Upper lobe of right lung (tissue), 1 donor: ENCODE results near the gene TJP1. TPM values are rescaled to one million over a fixed set of nuclear protein-coding genes. Genes with fewer than 3 reads are reported as not detected.

Source experiments
- ATAC-seq: fragments of 200-7000 bp; cut with Tn5 transposase; one replicate; pipeline ENCODE4 v1.9.1; 2020; ENCODE audit warnings: mild to moderate bottlenecking, moderate library complexity
- DNase-seq: peaks from one replicate; pipeline ENCODE4 v3.0.0-alpha.2; 2020
- H3K27ac ChIP-seq: fragments of 200-600 bp; one replicate; pipeline ENCODE4 v1.8.0; 2022
- H3K27me3 ChIP-seq: fragments of 200-600 bp; one replicate; pipeline ENCODE4 v1.8.0; 2022; ENCODE audit warnings: mild to moderate bottlenecking
- H3K36me3 ChIP-seq: fragments of 200-600 bp; one replicate; pipeline ENCODE4 v1.8.0; 2022
- H3K4me1 ChIP-seq: fragments of 200-600 bp; one replicate; pipeline ENCODE4 v1.8.0; 2022
- H3K4me3 ChIP-seq: fragments of 200-600 bp; one replicate; pipeline ENCODE4 v1.8.0; 2022; ENCODE audit warnings: mild to moderate bottlenecking
- H3K9me3 ChIP-seq: fragments of 200-600 bp; one replicate; pipeline ENCODE4 v1.8.0; 2022
- intact Hi-C: fragments of 100-400 bp; cut with DNase I; formaldehyde crosslinking; loops from one replicate; pipeline ENCODE4 v1.11.0; 2022
- total RNA-seq: library from RNA; stranded (reverse); fragmentation: NEBNext Ultra II Directional; extraction: Animal tissue kit (Norgen Biotek cat#: 25700); gene quantifications from one replicate; pipeline ENCODE4 v1.2.1, GENCODE V29; 2021
- TF ChIP-seq, protein P1 (sequence below): fragments of 200-600 bp; IDR thresholded peaks from one replicate; pipeline ENCODE4 v1.8.0; 2022; ENCODE audit warnings: antibody characterized with exemption
- donor health status: DM: no; HTN: yes; CAD: no; lungs with severe emphysema.

TJP1 gene
- total RNA-seq, 1 donor from 2014 or later, result 147 TPM

DNA sequence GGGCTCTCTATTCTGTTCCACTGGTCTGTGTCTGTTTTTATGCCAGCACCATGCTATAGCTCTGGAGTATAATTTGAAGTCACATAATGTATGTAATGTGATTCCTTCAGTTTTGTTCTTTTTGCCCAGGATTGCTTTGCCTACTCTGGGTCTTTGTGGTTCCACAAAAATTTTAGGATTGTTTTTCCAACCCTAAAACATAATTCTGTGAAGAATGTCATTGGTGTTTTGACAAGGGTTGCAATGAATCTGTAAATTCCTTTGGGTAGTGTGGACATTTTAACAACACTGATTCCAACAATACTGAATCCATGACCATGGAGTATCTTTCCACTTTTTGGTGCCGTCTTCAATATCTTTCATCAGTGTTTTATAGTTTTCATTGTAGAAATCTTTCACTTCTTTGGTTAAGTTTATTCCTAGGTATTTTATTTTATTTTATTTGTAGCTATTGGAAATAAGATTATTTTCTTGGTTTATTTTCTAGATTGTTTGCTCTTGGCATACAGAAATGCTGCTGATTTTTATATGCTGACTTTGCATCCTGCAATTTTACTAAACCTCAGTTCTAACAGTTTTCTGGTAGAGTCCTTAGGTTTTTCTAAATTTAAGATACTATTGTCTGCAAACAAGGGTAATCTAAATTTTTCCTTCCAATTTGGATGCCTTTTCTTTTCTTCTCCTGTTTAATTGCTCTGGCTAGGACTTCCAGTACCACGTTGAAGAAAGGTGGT, 29.7 kb downstream of the TJP1 start:
- H3K27ac ChIP-seq, result no peak overlapping the region
- TF ChIP-seq, protein P1, sequence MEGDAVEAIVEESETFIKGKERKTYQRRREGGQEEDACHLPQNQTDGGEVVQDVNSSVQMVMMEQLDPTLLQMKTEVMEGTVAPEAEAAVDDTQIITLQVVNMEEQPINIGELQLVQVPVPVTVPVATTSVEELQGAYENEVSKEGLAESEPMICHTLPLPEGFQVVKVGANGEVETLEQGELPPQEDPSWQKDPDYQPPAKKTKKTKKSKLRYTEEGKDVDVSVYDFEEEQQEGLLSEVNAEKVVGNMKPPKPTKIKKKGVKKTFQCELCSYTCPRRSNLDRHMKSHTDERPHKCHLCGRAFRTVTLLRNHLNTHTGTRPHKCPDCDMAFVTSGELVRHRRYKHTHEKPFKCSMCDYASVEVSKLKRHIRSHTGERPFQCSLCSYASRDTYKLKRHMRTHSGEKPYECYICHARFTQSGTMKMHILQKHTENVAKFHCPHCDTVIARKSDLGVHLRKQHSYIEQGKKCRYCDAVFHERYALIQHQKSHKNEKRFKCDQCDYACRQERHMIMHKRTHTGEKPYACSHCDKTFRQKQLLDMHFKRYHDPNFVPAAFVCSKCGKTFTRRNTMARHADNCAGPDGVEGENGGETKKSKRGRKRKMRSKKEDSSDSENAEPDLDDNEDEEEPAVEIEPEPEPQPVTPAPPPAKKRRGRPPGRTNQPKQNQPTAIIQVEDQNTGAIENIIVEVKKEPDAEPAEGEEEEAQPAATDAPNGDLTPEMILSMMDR, result no peak
- intact Hi-C loops, result no loop called here
- peaks cover 2% of the 10 kb centered on the region for H3K36me3 ChIP-seq
- DNase-seq (no peak), ATAC-seq (no peak)
- no peak overlapping the region for H3K4me3 ChIP-seq
- no peaks in the 10 kb centered on the region for H3K4me1 ChIP-seq
- H3K9me3 ChIP-seq, result no peaks in the 10 kb centered on the region
- H3K27me3 ChIP-seq, result no peaks in the 10 kb centered on the region

- Histone ChIP-seq H3K27me3 (no peaks in the 10 kb centered on the region), H3K4me1 (no peaks in the 10 kb centered on the region), H3K27ac (no peak overlapping the region), H3K36me3 (no peaks in the 10 kb centered on the region), H3K9me3 (no peaks in the 10 kb centered on the region), H3K4me3 (no peak overlapping the region)
- ATAC-seq (no peak), DNase-seq (no peak)
- TF ChIP-seq, protein P1, result no peak
- intact Hi-C loops, result no loop called here
Measured at GRCh38 chr15:29790607-29791006, 31.7 kb downstream of the TJP1 start.

- no peaks in the 10 kb centered on the region for H3K9me3 ChIP-seq
- intact Hi-C loops, result no loop called here
- no peaks in the 10 kb centered on the region for H3K36me3 ChIP-seq
- ATAC-seq, result no peak
- TF ChIP-seq, protein P1, result no peak
- no peak overlapping the region for H3K27ac ChIP-seq
- H3K4me1 ChIP-seq, result no peaks in the 10 kb centered on the region
- H3K27me3 ChIP-seq, result no peaks in the 10 kb centered on the region
- no peak overlapping the region for H3K4me3 ChIP-seq
- DNase-seq, result no peak
Measured at GRCh38 chr15:29789871-29790270, 32.4 kb downstream of the TJP1 start.

DNA sequence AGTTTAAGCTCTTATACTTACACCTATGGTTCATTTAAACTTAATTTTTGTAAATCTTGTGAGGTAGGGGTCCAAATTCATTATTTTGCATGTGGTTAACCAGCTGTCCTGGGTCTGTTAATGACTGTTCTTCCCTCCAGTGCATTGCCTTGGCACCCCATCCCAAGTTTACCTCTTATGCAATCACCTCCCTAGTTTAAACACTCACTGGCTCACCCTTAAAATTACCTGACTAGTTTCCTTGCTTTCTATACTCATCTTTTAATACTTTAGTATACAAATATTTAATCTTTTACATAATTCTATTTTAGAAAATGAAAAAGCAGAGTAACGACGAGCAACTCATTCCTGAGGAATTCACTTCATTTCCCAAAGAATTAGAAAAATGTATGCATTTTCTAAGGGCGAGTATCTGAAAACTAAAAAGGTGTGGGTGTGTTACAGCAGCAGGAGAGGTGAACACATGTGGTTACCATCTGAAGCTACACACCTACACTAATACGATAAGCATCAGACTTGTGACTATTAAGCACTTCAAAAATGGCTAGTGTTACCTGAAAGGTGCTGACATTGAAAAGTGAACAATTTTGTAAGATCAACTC, 33.7 kb downstream of the TJP1 start:
- no peaks in the 10 kb centered on the region for H3K4me1 ChIP-seq
- no peak overlapping the region for H3K4me3 ChIP-seq
- ATAC-seq (peak; percentile 54), DNase-seq (no peak)
- H3K27me3 ChIP-seq, result no peaks in the 10 kb centered on the region
- H3K9me3 ChIP-seq, result no peaks in the 10 kb centered on the region
- H3K36me3 ChIP-seq, result no peaks in the 10 kb centered on the region
- TF ChIP-seq, protein P1, result no peak
- intact Hi-C loops, result no loop called here
- no peak overlapping the region for H3K27ac ChIP-seq

- Histone ChIP-seq H3K4me1 (no peaks in the 10 kb centered on the region), H3K36me3 (no peaks in the 10 kb centered on the region), H3K4me3 (no peak overlapping the region), H3K27me3 (no peaks in the 10 kb centered on the region), H3K9me3 (no peaks in the 10 kb centered on the region), H3K27ac (no peak overlapping the region)
- ATAC-seq, result no peak
- no peak for DNase-seq
- TF ChIP-seq, protein P1, result no peak
- intact Hi-C loops, result no loop called here
Measured at GRCh38 chr15:29787767-29788166, 34.5 kb downstream of the TJP1 start.
